Osteocyte (in vitro differentiated cells): ENCODE measurements around the gene GPRIN3. TPM values are rescaled to one million over a fixed set of nuclear protein-coding genes. Genes with fewer than 3 reads are reported as not detected.

Experiments
- DNase-seq: peaks from one replicate; pipeline ENCODE4 v3.0.0; 2021; ENCODE audit warnings: mixed read lengths; ENCODE audit not compliant: unreplicated experiment; ENCODE audit errors: extremely low spot score
- H3K27ac Mint-ChIP-seq: one replicate; pipeline ENCODE4 v1.8.0; 2021; ENCODE audit warnings: mild to moderate bottlenecking, mixed read lengths; ENCODE audit not compliant: unreplicated experiment
- H3K27me3 Mint-ChIP-seq: one replicate; pipeline ENCODE4 v1.8.0; 2021; ENCODE audit warnings: mixed read lengths; ENCODE audit not compliant: unreplicated experiment
- H3K36me3 Mint-ChIP-seq: one replicate; pipeline ENCODE4 v1.8.0; 2021; ENCODE audit warnings: mixed read lengths; ENCODE audit not compliant: unreplicated experiment
- H3K4me1 Mint-ChIP-seq: one replicate; pipeline ENCODE4 v1.8.0; 2021; ENCODE audit warnings: mixed read lengths; ENCODE audit not compliant: unreplicated experiment
- H3K4me3 Mint-ChIP-seq: one replicate; pipeline ENCODE4 v1.8.0; 2021; ENCODE audit warnings: mild to moderate bottlenecking, moderate library complexity, mixed read lengths; ENCODE audit not compliant: unreplicated experiment
- H3K9me3 Mint-ChIP-seq: one replicate; pipeline ENCODE4 v1.8.0; 2021; ENCODE audit warnings: mixed read lengths; ENCODE audit not compliant: unreplicated experiment
- total RNA-seq: library from RNA; stranded (reverse); gene quantifications from 2 replicates; pipeline ENCODE4 v1.2.1, GENCODE V29; 2021
- TF ChIP-seq, protein P1 (sequence below): fragments of 200-600 bp; sonication (generic); IDR thresholded peaks from 2 replicates; pipeline ENCODE4 v1.5.0; 2021; ENCODE audit warnings: antibody characterized with exemption, mild to moderate bottlenecking, moderate library complexity

The GPRIN3 gene
- total RNA-seq, 1 donor from 2014 or later, result not detected

DNA sequence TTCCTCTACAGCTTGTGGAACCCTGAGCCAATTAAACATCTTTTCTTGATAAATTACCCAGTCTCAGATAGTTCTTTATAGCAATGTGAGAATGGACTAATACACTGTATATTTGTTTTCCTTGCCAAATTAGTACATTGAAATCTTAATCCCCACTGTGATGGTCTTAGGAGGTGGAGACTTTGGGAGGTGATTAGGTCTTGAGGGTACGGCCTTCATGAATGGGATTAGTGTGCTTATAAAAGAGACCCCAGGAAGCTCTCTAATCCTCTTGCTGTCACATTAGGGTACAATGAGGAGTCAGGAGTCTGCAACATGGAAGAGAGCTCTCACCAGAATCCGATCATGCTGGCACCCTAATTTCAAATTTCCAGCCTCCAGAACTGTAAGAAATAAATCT is 109.7 kb downstream of the GPRIN3 start:
- TF ChIP-seq, protein P1, sequence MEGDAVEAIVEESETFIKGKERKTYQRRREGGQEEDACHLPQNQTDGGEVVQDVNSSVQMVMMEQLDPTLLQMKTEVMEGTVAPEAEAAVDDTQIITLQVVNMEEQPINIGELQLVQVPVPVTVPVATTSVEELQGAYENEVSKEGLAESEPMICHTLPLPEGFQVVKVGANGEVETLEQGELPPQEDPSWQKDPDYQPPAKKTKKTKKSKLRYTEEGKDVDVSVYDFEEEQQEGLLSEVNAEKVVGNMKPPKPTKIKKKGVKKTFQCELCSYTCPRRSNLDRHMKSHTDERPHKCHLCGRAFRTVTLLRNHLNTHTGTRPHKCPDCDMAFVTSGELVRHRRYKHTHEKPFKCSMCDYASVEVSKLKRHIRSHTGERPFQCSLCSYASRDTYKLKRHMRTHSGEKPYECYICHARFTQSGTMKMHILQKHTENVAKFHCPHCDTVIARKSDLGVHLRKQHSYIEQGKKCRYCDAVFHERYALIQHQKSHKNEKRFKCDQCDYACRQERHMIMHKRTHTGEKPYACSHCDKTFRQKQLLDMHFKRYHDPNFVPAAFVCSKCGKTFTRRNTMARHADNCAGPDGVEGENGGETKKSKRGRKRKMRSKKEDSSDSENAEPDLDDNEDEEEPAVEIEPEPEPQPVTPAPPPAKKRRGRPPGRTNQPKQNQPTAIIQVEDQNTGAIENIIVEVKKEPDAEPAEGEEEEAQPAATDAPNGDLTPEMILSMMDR, result no peak
- Mint-ChIP-seq H3K4me3 (no peak overlapping the region), H3K36me3 (no peaks in the 10 kb centered on the region), H3K27ac (no peak overlapping the region), H3K9me3 (no peaks in the 10 kb centered on the region), H3K4me1 (no peaks in the 10 kb centered on the region), H3K27me3 (peaks cover 8% of the 10 kb centered on the region)
- DNase-seq, result no peak

DNA sequence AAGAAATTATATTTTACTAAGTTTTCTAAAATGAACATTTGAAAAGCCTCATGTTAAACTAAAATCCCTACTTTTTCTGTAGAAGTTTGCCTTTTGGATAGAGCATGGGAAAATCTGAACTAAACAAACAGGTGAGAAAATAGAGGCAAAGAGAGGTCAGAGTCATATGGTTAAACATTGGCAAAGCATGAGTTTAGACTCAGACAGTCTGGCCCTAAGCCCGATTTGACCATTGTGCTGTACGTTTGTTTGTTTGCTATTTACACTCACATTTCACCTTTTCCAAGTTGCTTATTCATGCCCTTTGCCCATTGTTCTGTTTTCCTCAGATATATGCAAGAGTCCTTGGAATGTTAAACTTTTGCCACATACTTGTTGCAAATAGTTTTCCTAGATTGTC is 110.9 kb downstream of the GPRIN3 start:
- Mint-ChIP-seq H3K36me3 (no peaks in the 10 kb centered on the region), H3K27ac (no peak overlapping the region), H3K27me3 (peaks cover 8% of the 10 kb centered on the region), H3K4me1 (no peaks in the 10 kb centered on the region), H3K4me3 (no peak overlapping the region), H3K9me3 (no peaks in the 10 kb centered on the region)
- TF ChIP-seq, protein P1, result no peak
- DNase-seq, result no peak

DNA sequence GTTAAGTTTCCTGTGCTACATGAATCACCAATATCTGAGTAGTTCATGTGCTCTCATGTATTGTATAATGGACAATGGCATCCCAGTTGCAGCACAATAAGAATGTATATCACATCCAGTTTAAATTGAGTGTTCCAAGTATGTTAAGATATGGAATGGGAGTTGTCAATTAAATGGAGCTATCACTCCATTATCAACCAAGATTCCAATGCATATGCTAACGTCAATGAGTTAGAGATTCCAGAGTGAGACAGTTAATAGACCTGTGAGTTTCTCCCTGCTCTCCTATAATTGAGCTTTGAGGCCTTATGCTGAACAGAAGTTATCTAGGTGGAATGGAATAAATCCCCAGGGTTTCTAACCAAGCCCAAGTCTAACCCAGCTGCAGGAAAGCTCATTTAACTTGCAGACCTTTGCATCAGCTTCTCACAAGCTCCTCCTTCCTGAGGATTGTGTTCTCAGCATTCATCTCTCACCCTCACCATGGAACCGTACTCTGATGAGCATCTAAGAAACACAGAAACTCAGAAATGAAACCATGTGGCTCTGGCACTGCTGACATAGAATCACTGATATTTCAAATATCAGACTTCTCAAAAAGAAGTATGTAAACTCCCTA is 111.4 kb downstream of the GPRIN3 start:
- no peak for DNase-seq
- H3K4me3 Mint-ChIP-seq, result no peak overlapping the region
- H3K27me3 Mint-ChIP-seq, result peaks cover 6% of the 10 kb centered on the region
- H3K4me1 Mint-ChIP-seq, result no peaks in the 10 kb centered on the region
- no peak overlapping the region for H3K27ac Mint-ChIP-seq
- H3K9me3 Mint-ChIP-seq, result no peaks in the 10 kb centered on the region
- H3K36me3 Mint-ChIP-seq, result no peaks in the 10 kb centered on the region
- TF ChIP-seq, protein P1, result no peak

DNA sequence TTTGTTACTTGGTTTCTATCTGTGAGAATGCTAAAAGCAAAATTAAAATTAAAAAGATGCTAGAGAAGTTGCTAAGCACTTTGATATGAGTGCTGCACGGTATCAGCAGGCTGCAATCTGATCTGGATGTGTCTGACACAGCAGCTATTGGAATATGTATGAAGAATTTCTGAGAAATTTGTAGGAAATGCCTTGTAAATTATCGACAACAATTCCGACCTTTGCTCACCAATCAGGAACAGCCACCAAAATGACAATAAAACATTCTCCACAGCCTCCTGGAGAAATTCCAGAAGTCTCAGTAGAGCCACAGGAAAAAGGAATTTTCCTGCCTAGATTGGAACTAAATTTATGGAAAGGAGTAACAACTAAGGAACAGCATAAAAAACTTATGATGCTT is 113.8 kb downstream of the GPRIN3 start:
- TF ChIP-seq, protein P1, result no peak
- no peaks in the 10 kb centered on the region for H3K36me3 Mint-ChIP-seq
- DNase-seq, result no peak
- H3K4me1 Mint-ChIP-seq, result no peaks in the 10 kb centered on the region
- peaks cover 13% of the 10 kb centered on the region for H3K27me3 Mint-ChIP-seq
- no peaks in the 10 kb centered on the region for H3K9me3 Mint-ChIP-seq
- no peak overlapping the region for H3K27ac Mint-ChIP-seq
- H3K4me3 Mint-ChIP-seq, result no peak overlapping the region

Other genes starting within 250 kb of the GPRIN3 start
- 5.9 and 6.2 TPM in 2 replicates for gene TIGD2, start 196.3 kb downstream of the GPRIN3 start, total RNA-seq